Hepatocyte (in vitro differentiated cells): ENCODE data around the gene UBTD1.

Experiments used
- EZH2phosphoT487 ChIP-seq: fragments of 200-600 bp; sonication (generic); IDR thresholded peaks from one replicate; pipeline ENCODE4 v1.6.1; 2018; ENCODE audit warnings: antibody characterized with exemption, mild to moderate bottlenecking, low read depth, moderate library complexity; ENCODE audit not compliant: unreplicated experiment, severe bottlenecking
- TF ChIP-seq, protein P1 (sequence below): fragments of 200-600 bp; sonication (generic); IDR thresholded peaks from 2 replicates; pipeline ENCODE4 v1.5.1; 2016; ENCODE audit warnings: antibody characterized with exemption, mild to moderate bottlenecking; ENCODE audit not compliant: poor library complexity

DNA sequence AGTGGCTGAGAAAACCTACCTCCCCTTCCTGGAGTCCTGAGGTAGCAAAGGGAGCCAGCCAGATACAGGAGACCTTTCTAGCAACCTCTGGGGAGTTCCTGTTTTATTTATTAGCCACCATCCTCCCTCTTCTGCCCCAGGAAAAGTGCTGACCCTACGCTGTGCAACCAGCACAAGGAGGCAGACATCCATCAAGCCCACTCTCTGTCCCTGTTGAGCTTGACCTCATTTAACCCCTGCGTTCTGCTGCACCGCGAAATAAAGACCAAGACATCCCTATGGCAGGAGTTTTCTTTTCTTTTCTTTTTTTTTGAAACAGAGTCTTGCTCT lies 48.5 kb downstream of the UBTD1 start:
- TF ChIP-seq, protein P1, sequence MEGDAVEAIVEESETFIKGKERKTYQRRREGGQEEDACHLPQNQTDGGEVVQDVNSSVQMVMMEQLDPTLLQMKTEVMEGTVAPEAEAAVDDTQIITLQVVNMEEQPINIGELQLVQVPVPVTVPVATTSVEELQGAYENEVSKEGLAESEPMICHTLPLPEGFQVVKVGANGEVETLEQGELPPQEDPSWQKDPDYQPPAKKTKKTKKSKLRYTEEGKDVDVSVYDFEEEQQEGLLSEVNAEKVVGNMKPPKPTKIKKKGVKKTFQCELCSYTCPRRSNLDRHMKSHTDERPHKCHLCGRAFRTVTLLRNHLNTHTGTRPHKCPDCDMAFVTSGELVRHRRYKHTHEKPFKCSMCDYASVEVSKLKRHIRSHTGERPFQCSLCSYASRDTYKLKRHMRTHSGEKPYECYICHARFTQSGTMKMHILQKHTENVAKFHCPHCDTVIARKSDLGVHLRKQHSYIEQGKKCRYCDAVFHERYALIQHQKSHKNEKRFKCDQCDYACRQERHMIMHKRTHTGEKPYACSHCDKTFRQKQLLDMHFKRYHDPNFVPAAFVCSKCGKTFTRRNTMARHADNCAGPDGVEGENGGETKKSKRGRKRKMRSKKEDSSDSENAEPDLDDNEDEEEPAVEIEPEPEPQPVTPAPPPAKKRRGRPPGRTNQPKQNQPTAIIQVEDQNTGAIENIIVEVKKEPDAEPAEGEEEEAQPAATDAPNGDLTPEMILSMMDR, result no peak
- TF ChIP-seq EZH2phosphoT487, result no peak
